Measurements from ENCODE around the gene CHM. TPM values are rescaled to one million over a fixed set of nuclear protein-coding genes. Genes with fewer than 3 reads are reported as not detected.

The CHM gene
- total and polyA plus RNA-seq, 2 experiments from 2014 or later = 11.6 to 24.8 TPM

- no peaks in the 10 kb centered on the region for H3K9me2 ChIP-seq (replicated peaks; ENCODE audit: insufficient read depth)
- no peak overlapping the region for H3K4me2 ChIP-seq
- WGBS (ENCODE audit: low lambda C conversion rate, missing lambda C conversion rate) = 74% methylated on average over 1 of the region's 1 CpG
- H4K20me1 ChIP-seq (ENCODE audit: insufficient read depth, poor library complexity, severe bottlenecking) = no peaks in the 10 kb centered on the region
- H2AFZ ChIP-seq = no peak overlapping the region
- no peaks in the 10 kb centered on the region for H3K36me3 ChIP-seq (replicated peaks; ENCODE audit: insufficient read depth, low read depth)
- DNase-seq (ENCODE audit: low spot score) = no peak
- TF ChIP-seq CTCF (IDR thresholded peaks at IDR 0.05; ENCODE audit: poor library complexity) = no peak
- TF ChIP-seq EZH2 (IDR thresholded peaks at IDR 0.05; ENCODE audit: borderline replicate concordance) = no peak
- no peak for TF ChIP-seq EZH2phosphoT487 (IDR thresholded peaks at IDR 0.05; ENCODE audit: low read depth, severe bottlenecking, unreplicated experiment)
- H3K27me3 ChIP-seq = no peaks in the 10 kb centered on the region
- H3K27ac ChIP-seq = no peak overlapping the region
- no peak overlapping the region for H3K4me3 ChIP-seq
- no peaks in the 10 kb centered on the region for H3K9me3 ChIP-seq (ENCODE audit: low read depth)
- H3K4me1 ChIP-seq (ENCODE audit: insufficient read depth) = no peaks in the 10 kb centered on the region
- peaks cover 11% of the 10 kb centered on the region for H3K79me2 ChIP-seq
These were observed 51.7 kb downstream of the CHM start for GRCh38 chrX:85995641-85996040.

- Histone ChIP-seq H3K9me2 (replicated peaks; ENCODE audit: insufficient read depth) (no peaks in the 10 kb centered on the region), H3K79me2 (peaks cover 9% of the 10 kb centered on the region), H3K4me2 (no peak overlapping the region), H3K27ac (no peak overlapping the region), H3K9me3 (ENCODE audit: low read depth) (no peaks in the 10 kb centered on the region), H3K4me3 (no peak overlapping the region), H2AFZ (no peak overlapping the region), H4K20me1 (ENCODE audit: insufficient read depth, poor library complexity, severe bottlenecking) (no peaks in the 10 kb centered on the region), H3K4me1 (ENCODE audit: insufficient read depth) (no peaks in the 10 kb centered on the region), H3K36me3 (replicated peaks; ENCODE audit: insufficient read depth, low read depth) (no peaks in the 10 kb centered on the region), H3K27me3 (no peaks in the 10 kb centered on the region)
- DNase-seq (ENCODE audit: low spot score) = no peak
- 52% methylated on average over 1 of the region's 1 CpG for WGBS (ENCODE audit: low lambda C conversion rate, missing lambda C conversion rate)
- TF ChIP-seq CTCF (IDR thresholded peaks at IDR 0.05; ENCODE audit: poor library complexity) (no peak), EZH2 (IDR thresholded peaks at IDR 0.05; ENCODE audit: borderline replicate concordance) (no peak), EZH2phosphoT487 (IDR thresholded peaks at IDR 0.05; ENCODE audit: low read depth, severe bottlenecking, unreplicated experiment) (no peak)
These were observed 52.6 kb downstream of the CHM start for GRCh38 chrX:85994797-85995196.

GRCh38 chrX:85994228-85994627, 53.1 kb downstream of the CHM start:
- Histone ChIP-seq H3K9me3 (ENCODE audit: low read depth) (no peaks in the 10 kb centered on the region), H3K79me2 (peaks cover 9% of the 10 kb centered on the region), H3K27ac (no peak overlapping the region), H3K4me3 (no peak overlapping the region), H4K20me1 (ENCODE audit: insufficient read depth, poor library complexity, severe bottlenecking) (no peaks in the 10 kb centered on the region), H2AFZ (no peak overlapping the region), H3K9me2 (replicated peaks; ENCODE audit: insufficient read depth) (no peaks in the 10 kb centered on the region), H3K4me1 (ENCODE audit: insufficient read depth) (no peaks in the 10 kb centered on the region), H3K4me2 (no peak overlapping the region), H3K36me3 (replicated peaks; ENCODE audit: insufficient read depth, low read depth) (no peaks in the 10 kb centered on the region), H3K27me3 (no peaks in the 10 kb centered on the region)
- no peak for DNase-seq (ENCODE audit: low spot score)
- TF ChIP-seq EZH2 (IDR thresholded peaks at IDR 0.05; ENCODE audit: borderline replicate concordance) (no peak), CTCF (IDR thresholded peaks at IDR 0.05; ENCODE audit: poor library complexity) (no peak), EZH2phosphoT487 (IDR thresholded peaks at IDR 0.05; ENCODE audit: low read depth, severe bottlenecking, unreplicated experiment) (no peak)
- WGBS (ENCODE audit: low lambda C conversion rate, missing lambda C conversion rate) = 85% methylated on average over 2 of the region's 2 CpGs

Data from hepatocyte (in vitro differentiated cells).